ENCODE results near the gene MORF4L1.
"Not testable (repeated sequence)": the region's sequence is repeated elsewhere in the genome, so short reads cannot be mapped to it uniquely, and the experiment has no call there.

MORF4L1 gene

GRCh38 chr15:78902281-78903032 is 29.8 kb downstream of the MORF4L1 start:
- FAIRE-seq: not testable (repeated sequence)

GRCh38 chr15:78904599-78905358 is 32.1 kb downstream of the MORF4L1 start:
- FAIRE-seq: no peak

GRCh38 chr15:78906316-78906620 is 33.6 kb downstream of the MORF4L1 start:
- FAIRE-seq: no peak

- FAIRE-seq: no peak
These were observed 34.9 kb downstream of the MORF4L1 start for GRCh38 chr15:78907577-78907976.

GRCh38 chr15:78909160-78909695 is 36.5 kb downstream of the MORF4L1 start:
- no peak for FAIRE-seq

- no peak for FAIRE-seq
These were observed 37.1 kb downstream of the MORF4L1 start for GRCh38 chr15:78909791-78910228.

GRCh38 chr15:78910271-78910670 is 37.6 kb downstream of the MORF4L1 start:
- FAIRE-seq: no peak

- no peak for FAIRE-seq
These were observed 39.6 kb downstream of the MORF4L1 start for GRCh38 chr15:78912316-78912715.

- no peak for FAIRE-seq
These were observed 40.3 kb downstream of the MORF4L1 start for GRCh38 chr15:78913012-78913411.

GRCh38 chr15:78914027-78914764 is 41.5 kb downstream of the MORF4L1 start:
- FAIRE-seq: no peak

- no peak for FAIRE-seq
These were observed 42.8 kb downstream of the MORF4L1 start for GRCh38 chr15:78915341-78916087.

- no peak for FAIRE-seq
These were observed 43.4 kb downstream of the MORF4L1 start for GRCh38 chr15:78916088-78916487.

GRCh38 chr15:78917888-78918287 is 45.2 kb downstream of the MORF4L1 start:
- FAIRE-seq: no peak

GRCh38 chr15:78921517-78921916 is 48.8 kb downstream of the MORF4L1 start:
- FAIRE-seq: no peak

GRCh38 chr15:78921940-78922339 is 49.2 kb downstream of the MORF4L1 start:
- no peak for FAIRE-seq

GRCh38 chr15:78922527-78922926 is 49.8 kb downstream of the MORF4L1 start:
- FAIRE-seq: no peak

GRCh38 chr15:78923015-78923414 is 50.3 kb downstream of the MORF4L1 start:
- FAIRE-seq: no peak

GRCh38 chr15:78923480-78924360 is 51.0 kb downstream of the MORF4L1 start:
- no peak for FAIRE-seq

- FAIRE-seq: no peak
These were observed 52.5 kb downstream of the MORF4L1 start for GRCh38 chr15:78925076-78925624.

GRCh38 chr15:78925956-78926743 is 53.5 kb downstream of the MORF4L1 start:
- no peak for FAIRE-seq

All from TTC549 (cell line).